Large intestine (tissue), 3 donors: Measurements from ENCODE around the gene TRIP10. TPM values are rescaled to one million over a fixed set of nuclear protein-coding genes. Genes with fewer than 3 reads are reported as not detected.
"Not testable (repeated sequence)": the region's sequence is repeated elsewhere in the genome, so short reads cannot be mapped to it uniquely, and the experiment has no call there.

ENCODE experiments used
- DNase-seq, 2 donors: peaks; one replicate each; pipeline versions ENCODE4 v3.0.0 to v3.0.0-alpha.2; 2013
- H3K27ac ChIP-seq: one replicate; pipeline ENCODE4 v1.5.1; 2013; ENCODE audit warnings: low read length
- H3K27me3 ChIP-seq: 2 replicates; pipeline ENCODE4 v1.6.1; 2013; ENCODE audit warnings: low read length; ENCODE audit not compliant: control insufficient read depth, insufficient read depth
- H3K36me3 ChIP-seq: 2 replicates; pipeline ENCODE4 v1.6.1; 2013; ENCODE audit warnings: low read length; ENCODE audit not compliant: control insufficient read depth, insufficient read depth
- H3K4me1 ChIP-seq: one replicate; pipeline ENCODE4 v1.6.1; 2013; ENCODE audit warnings: low read length; ENCODE audit not compliant: control insufficient read depth, insufficient read depth
- H3K4me3 ChIP-seq: one replicate; pipeline ENCODE4 v1.5.1; 2013; ENCODE audit warnings: low read length
- H3K9me3 ChIP-seq: one replicate; pipeline ENCODE4 v1.6.1; 2013; ENCODE audit warnings: mild to moderate bottlenecking, low read depth, low read length, moderate library complexity; ENCODE audit not compliant: control insufficient read depth
- WGBS: methylation state at CpG from one replicate; pipeline ENCODE4 v1.1.5; 2013; ENCODE audit warnings: low lambda C conversion rate; ENCODE audit not compliant: insufficient coverage; 5-methylcytosine and 5-hydroxymethylcytosine counted together
- polyA plus RNA-seq: library from polyadenylated mRNA; unstranded; fragments of 120-200 nt; gene quantifications from one replicate; pipeline ENCODE4 v1.2.1, GENCODE V29; 2013

Gene TRIP10
- polyA plus RNA-seq, 1 donor: 96.0 TPM

DNA sequence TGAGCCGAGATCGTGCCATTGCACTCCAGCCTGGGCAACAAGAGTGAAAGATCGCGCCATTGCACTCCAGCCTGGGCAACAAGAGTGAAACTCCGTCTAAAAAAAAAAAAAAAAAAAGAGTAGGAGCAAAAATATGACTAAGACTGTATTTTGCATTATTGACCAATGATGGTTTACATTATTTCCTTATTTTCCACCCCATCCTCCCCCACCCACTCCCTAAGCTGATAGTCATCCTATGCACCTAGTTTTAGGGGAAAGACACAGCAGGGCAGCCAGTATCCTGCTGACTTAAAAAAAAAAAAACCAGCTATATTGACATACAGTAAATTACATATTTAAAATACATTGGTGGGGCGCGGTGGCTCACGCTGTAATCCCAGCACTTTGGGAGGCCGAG is 58.2 kb downstream of the TRIP10 start:
- Histone ChIP-seq H3K4me3 (no peak overlapping the region), H3K36me3 (no peaks in the 10 kb centered on the region), H3K4me1 (no peaks in the 10 kb centered on the region), H3K9me3 (no peaks in the 10 kb centered on the region), H3K27ac (no peak overlapping the region), H3K27me3 (peaks cover 6% of the 10 kb centered on the region)
- DNase-seq: no peak
- WGBS: 80% methylated on average over 1 of the region's 9 CpGs

DNA sequence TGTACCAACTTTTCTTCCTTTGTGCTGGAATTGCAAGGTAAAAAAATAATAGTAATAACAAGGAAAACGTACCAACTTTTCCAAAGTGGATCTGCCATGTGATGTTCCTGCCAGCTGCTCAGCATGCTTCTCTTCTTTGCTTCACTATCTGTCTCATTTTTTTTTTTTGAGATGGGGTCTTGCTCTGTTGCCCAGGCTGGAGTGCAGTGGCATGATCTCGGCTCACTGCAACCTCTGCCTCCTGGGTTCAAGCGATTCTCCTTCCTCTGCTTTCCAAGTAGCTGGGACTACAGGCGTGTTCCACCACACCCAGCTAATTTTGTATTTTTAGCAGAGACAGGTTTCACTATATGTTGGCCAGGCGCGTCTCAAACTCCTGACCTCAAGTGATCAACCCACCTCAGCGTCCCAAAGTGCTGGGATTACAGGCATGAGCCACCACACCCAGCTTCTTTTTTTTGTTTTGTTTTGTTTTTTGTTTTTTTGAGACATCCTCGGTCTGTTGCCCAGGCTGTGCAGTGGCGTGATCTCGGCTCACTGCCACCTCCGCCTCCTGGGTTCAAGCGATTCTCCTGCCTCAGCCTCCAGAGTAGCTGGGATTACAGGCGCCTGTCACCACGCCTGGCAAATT is 60.8 kb downstream of the TRIP10 start:
- not testable (repeated sequence) for H3K27ac ChIP-seq, H3K4me1 ChIP-seq, DNase-seq, H3K27me3 ChIP-seq, H3K36me3 ChIP-seq, H3K4me3 ChIP-seq, H3K9me3 ChIP-seq
- 90% methylated on average over 2 of the region's 14 CpGs for WGBS

DNA sequence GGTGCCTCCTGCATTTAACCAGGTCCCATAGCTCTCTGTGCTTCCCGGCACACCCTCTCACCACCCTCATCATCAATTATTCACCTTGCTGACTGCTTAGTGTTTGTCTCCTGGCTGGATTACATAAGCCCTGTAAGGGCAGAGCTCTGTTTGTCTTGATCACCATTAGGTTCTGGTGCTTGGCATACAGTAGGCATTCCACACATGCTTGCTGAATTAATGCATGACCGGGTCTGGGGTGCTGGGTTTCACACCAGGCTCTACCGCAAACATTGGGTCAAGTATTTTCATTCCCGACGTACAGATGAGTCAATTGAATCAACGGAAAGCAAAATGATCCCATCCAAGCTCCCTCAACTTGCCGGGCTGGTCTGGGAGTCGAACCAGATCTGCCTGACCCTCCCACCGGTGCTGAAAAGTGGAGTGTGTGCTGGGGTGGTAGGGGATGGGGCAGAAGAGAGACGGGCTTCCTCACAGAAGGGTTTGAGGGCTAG is 61.6 kb downstream of the TRIP10 start:
- Histone ChIP-seq H3K27me3 (peaks cover 7% of the 10 kb centered on the region), H3K9me3 (no peaks in the 10 kb centered on the region), H3K36me3 (no peaks in the 10 kb centered on the region), H3K27ac (no peak overlapping the region), H3K4me1 (no peaks in the 10 kb centered on the region), H3K4me3 (no peak overlapping the region)
- no CpG with 5 or more reads among the region's 10 CpGs for WGBS
- no peak for DNase-seq

Other genes with a start within 250 kb of the TRIP10 start
- gene TUBB4A, start 237.4 kb upstream of the TRIP10 start, polyA plus RNA-seq: 7.3 TPM
- 0.19 TPM for gene TNFSF9, start 208.7 kb upstream of the TRIP10 start, polyA plus RNA-seq
- not detected for gene CD70, start 148.5 kb upstream of the TRIP10 start, polyA plus RNA-seq
- gene TNFSF14, start 69.5 kb upstream of the TRIP10 start, polyA plus RNA-seq: 1.1 TPM
- gene C3, start 19.0 kb upstream of the TRIP10 start, polyA plus RNA-seq: 79.1 TPM
- gene GPR108, start 2.1 kb upstream of the TRIP10 start, polyA plus RNA-seq: 56.4 TPM
- gene SH2D3A, start 27.8 kb downstream of the TRIP10 start, polyA plus RNA-seq: 26.3 TPM
- 3.2 TPM for gene VAV1, start 33.0 kb downstream of the TRIP10 start, polyA plus RNA-seq
- gene ADGRE1, start 147.9 kb downstream of the TRIP10 start, polyA plus RNA-seq: 1.9 TPM